Myocyte (in vitro differentiated cells): ENCODE measurements around the gene HCN3. TPM values are rescaled to one million over a fixed set of nuclear protein-coding genes. Genes with fewer than 3 reads are reported as not detected.
"Not testable (repeated sequence)": the region's sequence is repeated elsewhere in the genome, so short reads cannot be mapped to it uniquely, and the experiment has no call there.

ENCODE experiments used
- DNase-seq: peaks from one replicate; pipeline ENCODE4 v3.0.0-alpha.2; 2012; ENCODE audit warnings: low read depth
- total RNA-seq: library from RNA; depleted of rRNA; stranded (reverse); fragments of >200 nt; gene quantifications from 2 replicates; pipeline ENCODE4 v1.2.3, GENCODE V29; 2014

Gene HCN3
- total RNA-seq, 1 donor from 2014 or later, result 3.0 TPM

GRCh38 chr1:155282488-155283091 lies 5.3 kb downstream of the HCN3 start:
- DNase-seq, result no peak

GRCh38 chr1:155284476-155284875 lies 7.2 kb downstream of the HCN3 start:
- no peak for DNase-seq

DNA sequence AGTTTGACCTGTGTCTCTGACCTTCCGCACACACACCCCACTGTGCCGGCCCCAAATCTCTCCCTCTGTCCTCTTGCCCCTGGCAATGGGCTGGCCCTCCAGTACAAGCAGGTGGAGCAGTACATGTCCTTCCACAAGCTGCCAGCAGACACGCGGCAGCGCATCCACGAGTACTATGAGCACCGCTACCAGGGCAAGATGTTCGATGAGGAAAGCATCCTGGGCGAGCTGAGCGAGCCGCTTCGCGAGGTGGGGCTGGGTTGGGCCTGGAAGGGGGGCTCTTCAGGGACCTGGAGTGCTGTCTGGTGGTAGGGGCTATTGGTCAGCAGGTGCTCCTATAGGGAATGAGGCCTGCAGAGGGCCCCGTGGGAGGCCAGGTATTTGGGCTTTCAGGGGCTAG lies 7.8 kb downstream of the HCN3 start:
- no peak for DNase-seq

GRCh38 chr1:155285631-155286044 lies 8.4 kb downstream of the HCN3 start:
- DNase-seq, result no peak

DNA sequence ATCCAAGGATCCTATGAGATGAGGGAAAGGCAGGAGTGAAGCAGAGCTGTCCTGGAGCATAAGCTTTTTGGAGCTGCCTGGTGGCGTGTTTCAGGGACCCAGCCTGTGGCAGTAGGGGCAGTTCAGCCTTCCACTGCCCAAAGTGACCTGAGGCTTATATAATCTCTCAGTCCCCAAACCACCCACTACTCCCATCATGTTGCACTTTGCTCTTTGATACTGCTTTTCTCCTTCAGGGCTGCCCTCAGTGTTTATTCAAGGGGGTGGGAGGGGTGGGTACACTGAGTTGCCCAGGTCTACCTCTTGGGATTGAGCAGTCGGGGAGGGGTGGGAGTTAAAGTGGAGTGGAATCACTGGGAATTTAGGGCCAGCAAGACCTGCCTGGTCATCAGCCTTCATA lies 9.3 kb downstream of the HCN3 start:
- no peak for DNase-seq

GRCh38 chr1:155287987-155288543 lies 10.8 kb downstream of the HCN3 start:
- no peak for DNase-seq

- not testable (repeated sequence) for DNase-seq
Measured at GRCh38 chr1:155291006-155291405, 13.7 kb downstream of the HCN3 start.

- DNase-seq, result no peak
Measured at GRCh38 chr1:155293086-155293749, 16.0 kb downstream of the HCN3 start.

GRCh38 chr1:155294520-155295182 lies 17.4 kb downstream of the HCN3 start:
- no peak for DNase-seq

DNA sequence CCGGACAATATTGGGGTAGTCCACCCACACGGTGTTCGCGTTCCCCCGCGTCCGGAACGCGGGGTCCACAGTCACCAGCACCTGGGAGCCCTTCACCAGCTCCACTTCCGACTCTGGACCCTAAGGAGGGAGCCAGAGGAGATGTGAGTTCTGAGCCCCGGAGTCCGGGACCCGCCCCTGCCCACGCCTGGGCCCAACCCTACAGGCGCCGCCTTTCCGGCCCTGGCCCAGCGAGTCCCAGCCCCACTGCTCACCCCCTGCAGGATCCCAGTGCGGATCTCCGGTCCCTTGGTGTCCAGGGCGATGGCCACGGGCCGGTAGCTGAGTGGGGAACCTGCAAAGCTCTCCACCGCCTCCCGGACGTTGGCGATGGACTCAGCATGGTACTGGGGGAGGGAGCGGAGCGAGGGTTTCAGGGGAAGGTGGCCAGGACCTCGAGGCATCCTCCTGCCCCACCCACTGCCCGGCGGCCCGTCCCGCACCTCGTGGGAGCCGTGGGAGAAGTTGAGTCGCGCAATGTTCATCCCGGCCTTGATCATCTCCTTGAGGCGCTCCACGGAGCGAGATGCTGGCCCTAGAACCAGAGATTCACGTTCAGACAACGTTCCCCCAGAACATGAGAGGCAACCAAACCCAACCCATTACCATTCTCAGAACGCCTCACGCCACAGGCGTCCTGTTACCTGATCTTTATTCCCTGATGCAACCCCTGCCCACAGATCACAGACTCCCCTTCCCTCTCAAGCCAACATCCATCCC lies 18.1 kb downstream of the HCN3 start:
- no peak for DNase-seq

DNA sequence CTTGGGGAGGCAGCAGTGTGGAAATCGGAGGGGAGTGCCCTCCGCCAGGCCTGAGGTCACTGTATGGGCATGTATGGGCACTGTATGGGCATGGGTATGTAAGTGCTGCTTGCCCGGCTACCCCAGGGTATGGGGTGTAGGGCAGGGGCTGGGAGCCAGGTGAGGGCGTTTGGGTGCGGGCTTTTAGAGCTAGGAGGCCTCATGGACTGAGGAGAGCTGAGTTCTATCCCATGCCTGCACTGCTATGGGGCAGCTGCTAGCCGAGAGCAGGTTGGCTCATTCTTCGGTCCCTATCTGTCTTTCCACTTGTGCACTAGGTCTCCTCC lies 18.6 kb downstream of the HCN3 start:
- no peak for DNase-seq

DNA sequence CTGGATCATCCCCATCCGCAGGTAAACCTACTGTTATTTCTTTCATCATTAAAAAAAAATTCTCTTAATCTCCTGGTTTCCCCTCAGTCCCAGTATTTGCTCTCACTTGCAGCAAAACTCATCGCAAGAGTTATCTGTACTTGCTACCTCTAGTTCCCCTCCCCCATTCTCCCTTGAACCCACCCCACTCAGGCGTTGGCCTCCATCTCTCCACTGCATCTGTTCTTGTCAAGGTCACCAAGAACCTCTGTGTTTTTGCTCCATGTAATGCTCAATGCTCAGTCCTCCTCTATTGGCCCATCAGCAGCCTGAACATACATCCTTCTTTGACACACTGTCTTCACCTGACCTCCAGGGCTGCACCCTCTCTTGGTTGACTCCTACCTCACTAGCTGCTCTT lies 19.4 kb downstream of the HCN3 start:
- DNase-seq, result no peak

GRCh38 chr1:155297384-155297783 lies 20.1 kb downstream of the HCN3 start:
- no peak for DNase-seq

DNA sequence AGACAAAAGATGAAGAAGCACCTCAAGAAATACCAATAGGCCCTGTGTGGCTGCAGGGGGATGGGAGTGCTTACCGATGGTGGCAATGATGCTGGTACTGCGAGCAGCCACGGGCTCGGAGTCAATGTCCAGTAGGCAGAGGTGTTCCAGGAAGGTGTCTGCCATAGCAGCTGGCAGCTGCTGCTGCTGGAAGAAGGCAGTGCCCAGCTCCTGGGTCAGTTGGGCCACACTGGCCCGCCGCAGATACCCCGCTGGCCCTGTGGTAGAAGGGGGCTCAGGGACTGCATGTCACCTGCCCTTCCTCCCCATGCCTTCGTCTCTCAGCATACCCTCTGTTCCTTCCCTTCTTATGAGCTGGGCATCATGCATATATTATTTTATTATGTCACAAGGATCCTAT lies 22.8 kb downstream of the HCN3 start:
- DNase-seq, result no peak

GRCh38 chr1:155300553-155301329 lies 23.5 kb downstream of the HCN3 start:
- no peak for DNase-seq

DNA sequence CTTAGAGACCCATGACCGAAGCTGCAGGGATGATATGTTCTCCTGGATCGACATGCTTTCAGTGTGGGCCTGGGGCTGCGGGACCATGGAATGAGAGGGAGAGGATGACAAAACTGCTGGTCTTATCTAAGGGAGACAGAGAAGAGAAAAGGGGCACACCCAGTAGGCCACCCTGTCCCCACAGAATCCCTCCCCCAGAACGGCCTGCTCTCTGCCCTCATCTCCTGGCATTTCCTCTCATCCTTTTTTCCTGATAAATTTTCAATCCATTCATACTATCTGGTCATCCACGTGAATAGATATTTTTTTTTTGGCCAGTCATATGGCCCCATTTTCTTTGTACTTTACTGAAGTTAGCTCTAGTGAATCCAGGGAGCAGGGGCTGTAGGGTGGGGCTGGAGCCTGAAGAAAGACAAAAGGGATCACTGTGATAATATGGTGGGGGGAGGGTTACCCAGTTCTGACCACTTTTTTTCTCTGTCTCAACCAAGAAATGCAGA lies 24.1 kb downstream of the HCN3 start, which contains the start of gene PKLR:
Gene PKLR, minus strand, starts transcription at position 97 of the 500 bp plus-strand sequence. Its CDS starts 43 bp downstream, at position 54.
- DNase-seq, result no peak

DNA sequence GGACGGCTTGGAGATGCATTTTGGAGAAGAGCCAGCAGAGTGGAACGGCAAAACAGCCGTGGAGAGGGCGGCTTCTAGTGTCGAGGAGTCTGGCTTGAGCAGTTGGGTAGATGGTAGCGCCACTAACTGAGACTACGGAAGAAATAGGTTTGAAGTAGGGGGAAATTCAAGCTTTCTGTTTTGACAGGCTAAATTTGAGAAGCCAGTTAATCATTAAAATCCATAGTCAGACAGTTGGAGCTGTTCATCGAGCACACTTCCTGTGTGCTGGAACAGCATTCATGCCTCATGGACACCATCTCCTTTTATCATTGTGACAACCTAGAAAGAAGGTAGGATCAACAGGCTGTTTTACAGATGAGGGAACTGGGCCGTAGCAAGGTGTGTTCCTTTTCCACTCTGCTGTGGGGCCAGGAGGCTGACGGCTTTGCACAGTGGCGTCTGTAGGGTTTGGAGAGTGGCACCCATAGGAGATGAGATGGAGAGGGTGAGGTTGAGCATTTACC lies 27.3 kb downstream of the HCN3 start:
- DNase-seq, result no peak

DNA sequence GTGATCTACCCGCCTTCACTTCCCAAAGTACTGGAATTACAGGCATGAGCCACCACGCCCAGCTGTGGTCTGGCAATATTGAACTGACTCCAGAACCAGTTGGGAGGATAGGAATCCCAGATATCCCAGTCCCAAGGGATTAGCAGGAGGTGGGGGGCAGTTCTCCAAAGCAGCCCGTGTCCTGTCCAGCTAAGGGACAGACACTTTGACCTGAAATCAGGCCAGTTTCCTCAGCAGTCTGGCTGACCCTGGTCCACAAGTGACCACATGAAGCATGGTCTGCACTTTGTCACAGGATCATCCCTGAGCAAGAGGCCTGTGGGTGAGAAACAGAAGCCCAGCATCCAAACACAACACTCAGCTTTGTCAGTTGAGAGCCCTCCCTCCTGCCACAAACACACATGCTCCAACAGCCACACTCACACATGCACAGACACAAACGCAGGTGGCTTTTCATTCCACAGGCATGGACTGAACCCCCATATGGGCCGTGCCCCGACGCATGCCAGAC lies 28.7 kb downstream of the HCN3 start:
- DNase-seq, result peak; percentile 96

DNA sequence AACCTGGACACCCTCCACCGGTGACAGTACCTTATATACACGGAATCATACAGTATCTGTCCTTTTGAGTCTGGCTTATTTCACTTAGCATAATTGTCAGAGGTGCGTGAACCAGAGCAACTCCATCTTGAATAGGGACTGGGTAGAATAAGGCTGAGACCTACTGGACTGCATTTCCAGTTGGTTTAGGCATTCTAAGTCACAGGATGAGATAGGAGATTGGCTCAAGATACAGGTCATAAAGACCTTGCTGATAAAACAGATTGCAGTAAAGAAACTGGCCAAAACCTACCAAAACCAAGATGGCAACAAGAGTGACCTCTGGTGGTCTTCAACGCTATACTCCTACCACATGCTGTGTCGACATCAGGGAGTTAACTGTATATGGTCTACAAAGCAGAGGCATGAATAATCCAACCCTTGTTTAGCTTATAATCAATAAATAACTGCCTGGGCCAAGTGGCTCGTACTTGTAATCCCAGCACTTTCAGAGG lies 30.0 kb downstream of the HCN3 start:
- DNase-seq, result peak; percentile 55
